ENCODE results near the gene VILL. TPM values are rescaled to one million over a fixed set of nuclear protein-coding genes. Genes with fewer than 3 reads are reported as not detected.

Gene VILL
- total and polyA plus RNA-seq, 4 donors = 0.88 to 3.5 (median 1.6) TPM

- peaks cover 2 to 15% (median 8%) of the 10 kb centered on the region in 4 donors for H3K36me3 ChIP-seq (ENCODE audit: control insufficient read depth in 4 of 4, insufficient read depth in 3 of 4, low read depth in 1 of 4, low read length in 3 of 4)
- 95% methylated on average over 16 of the region's 16 CpGs for WGBS
- no peak for DNase-seq (ENCODE audit: low spot score)
Measured at GRCh38 chr3:38006445-38006995, 15.9 kb downstream of the VILL start.

GRCh38 chr3:38007754-38008090, 17.1 kb downstream of the VILL start:
- Histone ChIP-seq H3K4me3 (ENCODE audit: low read depth in 1 of 3, low read length in 3 of 3) (no peak overlapping the region), H3K9ac (ENCODE audit: low read depth in 1 of 2, low read length in 2 of 2) (no peak overlapping the region), H3K27ac (ENCODE audit: low read depth in 1 of 2, low read length in 2 of 2) (no peak overlapping the region), H3K27me3 (ENCODE audit: control insufficient read depth in 4 of 4, insufficient read depth in 4 of 4, low read length in 3 of 4) (no peaks in the 10 kb centered on the region), H3K9me3 (ENCODE audit: control insufficient read depth in 4 of 4, low read length in 3 of 4) (no peaks in the 10 kb centered on the region), H3K4me1 (ENCODE audit: control insufficient read depth in 4 of 4, insufficient read depth in 4 of 4, low read length in 3 of 4) (peaks cover 0 to 5% (median 1%) of the 10 kb centered on the region in 4 donors), H3K36me3 (ENCODE audit: control insufficient read depth in 4 of 4, insufficient read depth in 3 of 4, low read depth in 1 of 4, low read length in 3 of 4) (peaks cover 2 to 15% (median 8%) of the 10 kb centered on the region in 4 donors)
- WGBS = 96% methylated on average over 7 of the region's 7 CpGs
- TF ChIP-seq EGR1 (IDR thresholded peaks at IDR 0.05; ENCODE audit: low read depth in 2 of 2) = no peak
- DNase-seq (ENCODE audit: low spot score) = no peak

More at GRCh38 chr3:38006445-38006995, 15.9 kb downstream of the VILL start:
- Histone ChIP-seq H3K9me3 (ENCODE audit: control insufficient read depth in 4 of 4, low read length in 3 of 4) (no peaks in the 10 kb centered on the region), H3K4me3 (ENCODE audit: low read depth in 1 of 3, low read length in 3 of 3) (no peak overlapping the region), H3K27me3 (ENCODE audit: control insufficient read depth in 4 of 4, insufficient read depth in 4 of 4, low read length in 3 of 4) (no peaks in the 10 kb centered on the region), H3K9ac (ENCODE audit: low read depth in 1 of 2, low read length in 2 of 2) (no peak overlapping the region), H3K27ac (ENCODE audit: low read depth in 1 of 2, low read length in 2 of 2) (no peak overlapping the region), H3K4me1 (ENCODE audit: control insufficient read depth in 4 of 4, insufficient read depth in 4 of 4, low read length in 3 of 4) (peaks cover 0 to 5% (median 1%) of the 10 kb centered on the region in 4 donors)
- TF ChIP-seq EGR1 (IDR thresholded peaks at IDR 0.05; ENCODE audit: low read depth in 2 of 2) (no peak), RAD21 (IDR thresholded peaks at IDR 0.05) (no peak), ATF3 (IDR thresholded peaks at IDR 0.05) (no peak), NR2F2 (IDR thresholded peaks at IDR 0.05) (no peak), GABPA (IDR thresholded peaks at IDR 0.05 in 1 of 2, conservative IDR thresholded peaks at IDR 0.05 in 1 of 2) (no peak), FOXA1 (IDR thresholded peaks at IDR 0.05) (no peak), RXRA (IDR thresholded peaks at IDR 0.05) (no peak), SP1 (IDR thresholded peaks at IDR 0.05) (no peak), FOXA2 (IDR thresholded peaks at IDR 0.05) (no peak), HNF4A (conservative IDR thresholded peaks at IDR 0.05) (no peak), TAF1 (conservative IDR thresholded peaks at IDR 0.05) (no peak), MAX (IDR thresholded peaks at IDR 0.05) (no peak), REST (IDR thresholded peaks at IDR 0.05) (no peak), JUND (IDR thresholded peaks at IDR 0.05) (no peak)

- no peak for DNase-seq (ENCODE audit: low spot score)
- H3K36me3 ChIP-seq (ENCODE audit: control insufficient read depth in 4 of 4, insufficient read depth in 3 of 4, low read depth in 1 of 4, low read length in 3 of 4) = peaks cover 2 to 15% (median 8%) of the 10 kb centered on the region in 4 donors
- no peaks in the 10 kb centered on the region for H3K9me3 ChIP-seq (ENCODE audit: control insufficient read depth in 4 of 4, low read length in 3 of 4)
- no peak overlapping the region for H3K27ac ChIP-seq (ENCODE audit: low read depth in 1 of 2, low read length in 2 of 2)
- peaks cover 0 to 5% (median 1%) of the 10 kb centered on the region in 4 donors for H3K4me1 ChIP-seq (ENCODE audit: control insufficient read depth in 4 of 4, insufficient read depth in 4 of 4, low read length in 3 of 4)
- no peak overlapping the region for H3K9ac ChIP-seq (ENCODE audit: low read depth in 1 of 2, low read length in 2 of 2)
- 96% methylated on average over 19 of the region's 19 CpGs for WGBS
- H3K27me3 ChIP-seq (ENCODE audit: control insufficient read depth in 4 of 4, insufficient read depth in 4 of 4, low read length in 3 of 4) = no peaks in the 10 kb centered on the region
- no peak overlapping the region for H3K4me3 ChIP-seq (ENCODE audit: low read depth in 1 of 3, low read length in 3 of 3)
- TF ChIP-seq HNF4A (conservative IDR thresholded peaks at IDR 0.05) (no peak), REST (IDR thresholded peaks at IDR 0.05) (no peak), FOXA2 (IDR thresholded peaks at IDR 0.05) (no peak), FOXA1 (IDR thresholded peaks at IDR 0.05) (no peak), RXRA (IDR thresholded peaks at IDR 0.05) (no peak), EGR1 (IDR thresholded peaks at IDR 0.05; ENCODE audit: low read depth in 2 of 2) (no peak), CTCF (IDR thresholded peaks at IDR 0.05; ENCODE audit: low read depth, low read length, missing input control) (no peak), SP1 (IDR thresholded peaks at IDR 0.05) (no peak), ATF3 (IDR thresholded peaks at IDR 0.05) (no peak), HNF4G (IDR thresholded peaks at IDR 0.05) (no peak), GABPA (IDR thresholded peaks at IDR 0.05 in 1 of 2, conservative IDR thresholded peaks at IDR 0.05 in 1 of 2) (no peak), TAF1 (conservative IDR thresholded peaks at IDR 0.05) (no peak), RAD21 (IDR thresholded peaks at IDR 0.05) (no peak), JUND (IDR thresholded peaks at IDR 0.05) (no peak)
Measured at GRCh38 chr3:38008191-38008701, 17.7 kb downstream of the VILL start.

Data from liver (tissue), 9 donors.